GM21786 (cell line): Measurements from ENCODE around the gene ANKRD17.
"Not testable (repeated sequence)": the region's sequence is repeated elsewhere in the genome, so short reads cannot be mapped to it uniquely, and the experiment has no call there.

Experiments used
- ATAC-seq: cut with Tn5 transposase; IDR thresholded peaks from one replicate; pipeline ENCODE4 v1.9.1; 2021; ENCODE audit not compliant: unreplicated experiment

Gene ANKRD17

DNA sequence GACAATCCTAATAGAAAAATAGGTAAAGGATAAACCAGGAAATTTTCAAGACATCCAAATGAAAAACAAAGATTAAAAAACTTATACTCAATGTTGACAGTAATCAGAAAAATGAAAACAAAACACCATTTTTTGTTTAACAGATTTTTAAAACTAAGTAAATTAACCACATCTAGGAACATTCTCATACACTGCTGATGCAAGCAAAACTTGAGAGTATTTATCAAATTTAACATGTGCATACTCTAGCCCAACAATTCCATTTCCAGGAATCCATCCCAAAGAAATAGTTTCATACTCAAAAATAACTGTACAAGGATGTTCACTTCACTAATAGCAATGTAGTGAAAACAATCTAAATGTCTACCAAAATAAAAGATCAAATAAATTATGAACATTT lies 11.5 kb downstream of the ANKRD17 start:
- no peak for ATAC-seq

DNA sequence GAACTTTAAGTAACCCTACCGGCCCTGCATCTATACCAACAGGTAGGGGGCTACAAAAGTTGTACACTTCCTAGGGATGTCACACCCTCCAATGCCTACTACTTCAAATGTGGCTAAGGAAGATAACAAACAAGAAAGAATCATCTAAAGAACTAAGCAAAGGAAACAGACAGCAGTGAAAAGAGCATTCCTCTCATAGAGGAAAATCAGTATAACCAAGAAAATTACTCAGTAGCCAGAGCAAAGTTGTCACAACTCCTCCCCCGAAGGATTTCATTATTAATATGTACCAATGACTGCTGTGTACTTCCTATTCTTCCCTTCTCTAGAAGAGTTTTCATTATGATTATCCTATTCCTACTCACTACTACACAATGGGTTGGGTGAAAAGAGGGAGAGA lies 12.6 kb downstream of the ANKRD17 start:
- no peak for ATAC-seq

DNA sequence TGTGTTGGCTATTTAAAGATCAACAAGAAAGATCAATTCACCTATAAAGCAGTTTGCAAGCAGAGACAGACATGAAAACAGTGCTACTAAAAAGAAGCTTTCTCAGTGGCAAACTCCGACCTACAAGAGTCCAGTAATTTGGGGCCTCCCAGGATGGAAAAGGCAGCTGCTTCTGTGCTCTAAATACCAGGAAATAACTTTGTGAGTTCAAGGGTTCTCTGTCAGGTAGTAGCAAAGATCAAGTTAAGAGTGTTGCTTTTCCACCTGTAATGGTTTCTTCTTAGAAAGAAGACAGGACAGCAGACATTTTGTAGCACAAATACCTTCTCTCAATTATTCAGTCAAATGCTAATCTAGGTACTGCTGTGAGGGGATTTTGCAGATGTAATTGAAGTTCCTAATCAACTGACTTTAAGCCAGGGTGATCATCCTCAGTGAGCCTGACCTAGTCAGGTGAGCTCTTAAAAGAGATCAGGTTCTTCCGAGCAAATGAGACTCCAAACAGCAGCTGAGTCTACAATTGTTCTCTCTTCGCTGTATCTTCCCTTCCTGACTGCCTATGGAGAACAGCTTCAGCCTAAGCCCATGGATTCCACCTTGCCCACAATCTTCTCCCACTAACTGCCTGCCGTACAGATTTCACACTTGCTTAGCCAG lies 13.5 kb downstream of the ANKRD17 start:
- no peak for ATAC-seq

DNA sequence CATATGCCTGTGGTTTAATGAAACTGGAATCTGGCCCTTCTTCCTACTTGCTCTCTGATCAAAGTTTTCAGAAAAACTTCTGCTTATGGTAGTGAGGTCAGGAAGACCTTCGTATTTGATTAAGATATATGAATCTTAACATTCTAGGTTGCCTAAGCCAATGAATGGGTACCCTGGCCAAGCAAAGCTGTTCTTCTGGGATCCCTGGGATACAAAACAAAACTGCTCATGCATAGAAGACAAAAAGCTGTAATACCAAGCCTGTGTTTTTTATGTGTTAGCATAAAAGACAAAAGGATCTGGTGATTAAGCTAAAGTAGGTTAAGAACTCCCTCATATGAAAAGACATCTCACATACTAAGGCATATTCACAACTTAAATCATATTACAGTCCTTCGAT lies 21.6 kb downstream of the ANKRD17 start:
- no peak for ATAC-seq

DNA sequence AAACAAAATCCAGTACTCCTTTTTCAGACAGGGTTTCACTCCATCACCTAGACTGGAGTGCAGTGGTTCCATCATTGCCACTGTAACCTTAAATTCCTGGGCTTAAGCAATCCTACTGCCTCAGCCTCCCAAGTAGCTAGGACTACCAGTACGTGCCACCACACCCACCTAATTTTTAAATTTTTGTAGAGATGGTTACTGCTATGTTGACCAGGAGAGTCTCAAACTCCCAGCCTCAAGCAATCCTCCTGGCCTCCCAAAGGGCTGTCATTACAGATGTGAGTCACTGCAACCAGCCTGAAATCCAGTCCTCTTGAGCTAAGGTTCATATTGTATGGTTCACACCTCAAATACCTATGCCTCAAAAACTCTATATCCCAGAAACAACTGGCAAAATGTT lies 22.4 kb downstream of the ANKRD17 start:
- no peak for ATAC-seq

DNA sequence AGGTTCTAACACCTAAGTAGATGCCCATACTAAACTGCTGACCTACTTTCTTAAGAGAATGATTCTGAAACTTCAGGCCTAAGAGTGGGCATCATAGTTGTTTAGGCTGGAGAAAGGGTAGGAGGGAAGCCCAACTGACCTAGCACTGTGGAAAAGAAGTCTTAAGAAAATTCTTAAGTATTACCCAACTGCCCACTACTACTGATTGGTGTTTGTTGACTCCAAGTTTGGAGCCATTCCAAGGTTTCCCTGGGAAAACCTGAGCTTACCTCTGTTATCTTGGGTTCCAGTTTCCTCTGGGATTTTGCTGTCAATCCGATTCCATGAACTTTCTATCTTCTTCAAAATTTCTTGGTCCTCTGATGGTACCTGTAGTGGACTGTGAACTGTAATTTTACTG lies 23.9 kb downstream of the ANKRD17 start:
- no peak for ATAC-seq

DNA sequence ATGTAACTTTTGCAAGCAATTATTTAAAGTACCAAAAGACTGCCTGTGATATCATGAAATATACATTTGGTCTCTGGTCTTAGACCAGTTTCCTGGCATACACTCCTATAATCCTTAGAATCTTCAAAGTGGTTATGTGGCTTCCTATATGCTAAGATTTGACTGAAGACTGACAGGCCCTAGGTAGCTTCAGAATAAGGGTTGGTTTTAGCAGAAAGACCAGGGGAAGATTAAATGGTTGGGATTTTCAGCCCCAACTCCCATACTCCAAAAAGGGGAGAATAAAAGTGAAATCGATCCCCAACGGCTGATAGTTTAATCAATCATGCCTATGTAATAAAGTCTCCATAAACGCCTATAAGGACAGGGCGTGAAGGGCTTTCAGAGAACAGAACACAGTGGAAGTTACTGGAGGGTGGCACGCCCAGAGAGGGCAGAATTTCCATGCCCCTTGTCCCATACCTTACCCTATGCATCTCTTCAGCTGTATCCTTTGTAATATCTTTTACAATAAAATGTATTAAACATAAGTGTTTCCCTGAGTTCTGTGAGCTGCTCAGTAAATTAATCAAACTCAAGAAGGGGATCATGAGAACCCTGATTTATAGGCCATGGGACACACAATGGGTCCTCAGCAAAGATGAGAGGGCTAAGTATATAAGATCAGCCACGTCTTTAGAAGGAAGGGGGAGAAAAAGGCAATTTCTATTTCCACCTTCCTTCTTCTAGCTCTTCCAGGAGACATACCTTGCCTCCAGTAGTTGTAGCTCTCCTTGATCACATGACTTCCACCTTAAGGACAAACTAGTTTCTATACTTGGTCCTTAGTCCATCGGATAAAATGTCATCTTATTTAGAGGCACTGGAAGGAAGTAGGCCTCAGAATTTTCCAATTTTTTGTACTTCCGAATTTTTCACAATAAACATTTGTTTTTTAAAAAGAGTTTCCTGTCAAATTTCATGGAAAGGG lies 26.8 kb downstream of the ANKRD17 start:
- ATAC-seq, result no peak

DNA sequence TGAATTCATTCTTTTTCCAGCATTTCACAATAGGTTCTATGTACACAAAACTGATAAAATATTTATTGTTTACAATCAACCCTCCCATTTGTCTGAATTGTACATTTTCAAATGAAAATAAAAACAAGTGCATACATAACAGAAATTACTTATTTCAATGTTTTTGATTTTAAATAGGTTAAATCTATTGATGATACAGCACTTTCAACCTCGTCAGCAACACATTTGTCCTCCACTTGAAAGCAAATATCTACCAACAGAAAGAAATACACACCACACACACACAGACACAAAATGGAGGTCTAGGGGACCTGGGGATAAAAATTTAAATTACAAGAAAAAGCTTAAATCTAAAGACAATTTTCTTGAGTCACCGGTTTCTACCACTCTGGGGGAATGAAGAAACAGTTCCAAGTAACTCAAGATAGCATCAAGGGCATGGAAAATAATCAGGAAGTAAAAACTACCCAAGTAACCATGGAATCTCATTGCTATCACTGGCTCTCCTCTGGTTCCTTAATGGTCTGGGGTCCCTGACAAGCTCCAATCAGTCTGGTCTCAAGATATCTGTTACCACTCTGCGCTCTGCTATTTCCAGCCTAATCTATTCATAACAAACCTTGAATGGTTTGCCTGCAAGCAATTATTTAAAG lies 27.6 kb downstream of the ANKRD17 start:
- no peak for ATAC-seq

DNA sequence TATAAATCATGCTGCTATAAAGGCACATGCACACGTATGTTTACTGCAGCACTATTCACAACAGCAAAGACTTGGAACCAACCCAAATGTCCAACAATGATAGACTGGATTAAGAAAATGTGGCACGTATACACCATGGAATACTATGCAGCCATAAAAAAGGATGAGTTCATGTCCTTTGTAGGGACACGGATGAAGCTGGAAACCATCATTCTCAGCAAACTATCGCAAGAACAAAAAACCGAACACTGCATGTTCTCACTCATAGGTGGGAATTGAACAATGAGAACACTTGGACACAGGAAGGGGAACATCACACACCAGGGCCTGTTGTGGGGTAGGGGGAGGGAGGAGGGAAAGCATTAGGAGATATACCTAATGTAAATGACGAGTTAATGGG lies 29.8 kb downstream of the ANKRD17 start:
- ATAC-seq, result not testable (repeated sequence)

DNA sequence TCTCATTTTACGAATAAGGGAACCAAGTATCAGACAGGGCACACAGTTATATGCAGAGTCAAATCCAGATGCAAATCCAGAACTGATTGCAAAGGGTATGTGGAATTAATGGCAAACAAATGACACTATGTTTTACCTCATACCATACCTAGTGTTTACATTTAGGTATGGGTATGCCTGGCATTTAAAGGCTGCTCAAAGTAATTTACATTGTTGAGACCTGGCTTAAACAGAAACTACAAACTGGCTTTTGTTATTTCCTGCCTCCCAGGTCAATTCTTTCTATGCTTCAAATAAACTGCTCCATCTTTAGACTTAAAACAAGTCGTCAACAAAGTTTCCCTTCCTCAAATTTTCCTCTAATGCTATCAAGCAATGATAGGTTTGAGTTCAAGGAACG lies 33.7 kb downstream of the ANKRD17 start:
- no peak for ATAC-seq

DNA sequence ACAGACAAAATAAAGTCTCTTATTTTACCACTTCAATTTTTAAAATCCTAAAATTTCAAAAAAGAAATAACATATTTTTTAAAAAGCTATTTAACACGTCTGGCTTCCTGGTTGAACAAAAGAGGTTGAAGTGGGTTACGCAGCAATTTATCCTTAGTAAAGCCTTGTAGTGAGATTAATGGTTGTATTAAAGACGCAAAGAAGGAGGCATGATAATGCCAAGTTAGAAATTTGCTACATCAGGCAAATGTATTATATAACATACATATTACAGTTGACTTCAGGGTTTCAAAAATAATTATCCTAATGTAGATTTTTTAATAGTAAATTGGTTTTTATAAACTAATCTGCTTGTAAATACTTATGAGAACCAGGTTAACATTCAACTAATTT lies 35.3 kb downstream of the ANKRD17 start:
- ATAC-seq, result no peak

DNA sequence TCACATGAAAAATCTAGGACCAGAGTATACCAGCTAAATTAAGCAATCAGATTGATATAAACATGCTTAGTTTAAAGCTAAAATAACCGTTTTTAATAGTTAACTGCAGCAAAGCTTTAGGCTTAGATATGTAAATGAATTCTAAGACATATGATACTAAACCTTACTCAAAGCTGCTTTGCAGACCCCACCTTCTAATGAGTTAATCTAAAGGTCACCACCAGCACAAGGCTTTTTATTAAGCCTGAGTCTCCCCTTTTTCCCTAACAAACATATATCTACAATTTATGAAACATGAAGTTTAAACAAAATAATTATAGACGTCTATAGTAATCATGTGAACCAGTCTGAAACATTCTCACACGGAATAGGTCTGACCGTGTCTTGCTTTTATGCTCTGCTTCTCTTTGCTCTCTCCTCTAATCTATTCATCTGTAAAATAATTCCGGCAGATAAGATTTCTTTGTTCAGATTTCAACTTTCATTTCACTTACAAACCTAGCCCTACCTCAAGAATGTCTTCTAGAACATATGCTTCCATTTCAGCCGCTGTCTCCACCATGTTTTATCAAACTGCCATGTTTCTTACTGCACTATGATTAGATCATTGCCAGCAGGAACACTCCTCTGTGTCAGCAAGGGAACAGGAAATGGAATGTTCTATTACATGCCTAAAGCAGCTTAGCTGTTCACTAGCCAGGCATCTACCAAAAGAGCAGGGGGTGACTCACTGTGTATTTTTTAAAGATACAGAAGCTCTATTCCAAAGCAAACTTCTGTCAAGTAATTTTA lies 35.9 kb downstream of the ANKRD17 start:
- peak; percentile 98 for ATAC-seq

DNA sequence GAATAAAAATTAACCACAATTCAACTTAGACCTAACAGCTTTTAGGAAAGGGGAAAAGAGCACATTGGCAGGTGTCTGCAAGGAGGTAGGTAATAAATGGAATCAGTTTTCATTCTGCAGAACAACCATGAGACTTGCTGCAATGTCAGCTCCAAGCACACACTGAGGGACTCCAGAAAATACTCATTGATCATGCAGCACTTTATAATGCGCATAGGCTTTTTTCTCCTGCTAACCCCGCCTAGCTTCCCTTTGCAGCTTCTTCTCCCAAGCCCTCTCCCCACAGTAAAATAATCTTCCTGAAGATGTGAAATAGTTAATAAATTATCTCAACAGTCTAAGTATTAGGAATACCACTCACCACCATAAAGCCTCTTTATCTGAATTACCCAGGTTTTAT lies 36.9 kb downstream of the ANKRD17 start:
- ATAC-seq, result no peak

DNA sequence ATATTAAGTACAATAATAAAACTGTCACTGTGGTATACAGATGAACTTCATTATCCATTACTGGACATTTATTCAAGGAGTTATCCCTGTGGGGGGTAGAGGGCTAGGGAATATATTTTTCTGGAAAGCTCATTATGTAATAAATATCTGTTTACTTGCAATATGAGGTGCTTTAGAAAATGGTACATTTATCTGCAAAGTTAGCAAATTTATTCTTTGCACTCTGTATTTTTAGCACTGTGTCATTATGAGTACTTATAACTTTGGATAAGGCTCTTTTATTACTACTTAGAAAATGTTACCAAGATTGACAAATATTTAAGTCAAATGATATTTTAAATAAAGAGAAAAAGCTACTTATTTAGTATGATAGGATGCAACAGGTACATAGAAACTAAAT lies 37.8 kb downstream of the ANKRD17 start:
- no peak for ATAC-seq

DNA sequence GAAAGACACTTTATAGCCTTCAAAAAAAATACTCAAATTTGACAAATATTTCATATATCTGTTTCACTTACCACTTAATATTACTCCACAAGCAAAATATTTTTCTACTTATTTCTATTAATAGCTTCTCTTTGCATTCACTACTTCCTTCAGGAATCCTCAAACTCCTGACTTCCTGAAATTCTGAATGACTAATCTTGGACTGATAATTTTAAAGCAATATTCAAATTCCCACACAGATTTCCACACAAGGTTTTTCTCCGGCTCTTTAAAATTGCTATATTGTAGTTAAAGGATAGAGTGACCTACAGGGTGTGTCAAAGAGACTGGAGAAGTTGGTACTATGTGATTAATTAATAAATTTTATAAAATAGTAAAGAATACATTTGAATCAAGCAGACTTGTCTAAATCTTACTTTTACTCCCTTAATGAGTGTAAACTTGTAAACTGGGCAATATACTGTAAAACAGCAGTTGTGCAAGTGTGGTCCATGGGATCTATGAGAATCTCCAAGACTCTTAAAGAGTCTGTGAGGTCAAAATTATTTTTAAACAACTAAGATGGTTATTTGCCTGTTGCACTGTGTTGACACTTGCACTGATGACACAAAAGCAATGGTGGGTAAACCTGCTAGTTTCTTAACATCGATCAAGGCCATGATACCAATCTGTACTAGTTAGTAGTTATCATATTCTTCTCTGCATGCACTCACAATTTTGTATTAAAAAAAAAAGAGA lies 44.5 kb downstream of the ANKRD17 start:
- no peak for ATAC-seq

DNA sequence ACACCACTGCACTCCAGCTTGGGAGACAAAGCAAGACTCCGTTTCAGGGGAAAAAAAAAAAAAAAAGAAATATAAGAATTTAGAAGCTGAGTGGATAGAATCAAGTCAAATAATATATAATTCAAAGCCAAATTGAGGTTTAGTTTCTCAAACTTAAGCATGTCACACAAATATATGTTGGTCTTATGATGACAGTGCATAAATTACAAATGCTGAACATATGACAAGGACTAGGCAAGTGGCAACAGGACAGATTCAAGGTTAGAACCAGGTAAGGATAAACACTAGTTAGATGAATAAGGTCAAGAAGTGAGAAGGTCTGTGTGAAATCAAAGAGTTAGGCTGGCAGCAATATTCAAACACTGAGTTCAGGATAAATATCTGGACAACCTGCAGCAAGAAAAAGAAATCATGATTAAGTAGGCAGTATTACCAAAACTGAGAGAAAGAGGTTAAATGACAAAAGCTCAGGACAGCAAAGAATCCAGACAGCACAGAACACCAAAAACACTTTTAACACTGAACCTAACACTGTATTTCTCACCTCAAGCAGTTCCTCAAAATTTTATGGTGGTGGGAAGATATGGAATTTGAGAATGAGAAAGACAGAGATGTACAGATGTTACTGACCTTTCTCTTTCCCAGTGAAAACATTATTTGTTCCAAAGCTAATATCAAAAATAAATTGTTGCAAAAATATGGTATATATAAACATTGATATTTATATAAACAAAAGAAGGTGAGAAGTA lies 45.4 kb downstream of the ANKRD17 start:
- no peak for ATAC-seq

DNA sequence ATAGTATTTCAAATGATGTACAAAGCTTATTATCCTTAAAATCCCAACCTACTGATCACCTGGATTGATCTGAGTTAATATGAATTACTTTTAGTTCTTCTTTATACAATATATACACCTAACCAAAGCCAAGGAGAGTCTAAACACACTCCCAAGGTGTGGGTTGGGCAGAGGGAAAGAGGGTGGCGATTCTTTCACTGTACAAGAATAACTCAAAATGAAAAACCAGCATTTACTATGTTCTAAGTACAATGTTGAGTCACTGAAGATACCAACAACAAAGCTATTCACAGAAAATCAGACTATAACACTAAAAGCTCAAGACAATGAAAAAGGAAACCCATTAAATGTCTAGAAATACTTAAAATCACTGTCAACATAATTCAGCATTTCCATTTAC lies 46.6 kb downstream of the ANKRD17 start:
- ATAC-seq, result no peak

DNA sequence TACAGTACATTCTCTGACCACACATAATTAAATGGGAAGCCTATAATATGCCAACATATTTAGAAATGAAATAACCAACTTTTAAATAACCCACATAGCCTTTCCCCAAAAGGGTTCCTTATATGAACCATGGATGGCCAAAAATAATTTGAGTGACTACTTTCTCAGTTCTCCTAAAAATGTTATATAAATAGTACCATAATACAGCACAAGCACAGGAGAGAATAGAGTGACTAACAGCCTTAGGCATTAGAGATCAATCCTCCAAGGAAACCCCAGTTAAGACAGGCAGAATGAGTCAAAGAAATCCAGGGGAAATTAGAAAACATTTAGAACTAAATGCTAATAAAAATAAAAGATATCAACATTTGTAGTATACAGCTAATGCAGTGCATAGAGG lies 50.2 kb downstream of the ANKRD17 start:
- ATAC-seq, result no peak

DNA sequence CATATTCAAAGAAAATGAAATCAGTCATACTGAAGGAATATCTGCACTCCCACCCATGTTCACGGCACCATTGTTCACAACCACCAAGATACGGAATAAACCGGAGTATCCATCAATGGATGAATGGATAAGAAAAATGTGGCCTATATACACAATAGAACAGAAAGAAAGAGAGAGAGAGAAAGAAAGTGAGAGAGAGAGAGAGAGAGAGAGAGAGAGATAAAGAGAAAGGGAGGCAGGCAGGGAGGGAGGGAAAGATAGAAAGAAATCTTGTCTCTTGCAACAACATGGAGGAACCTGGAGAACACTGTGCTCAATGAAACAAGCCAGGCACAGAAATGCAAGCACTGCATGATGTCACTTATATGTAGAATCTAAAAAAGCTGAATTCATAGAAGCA lies 52.4 kb downstream of the ANKRD17 start:
- ATAC-seq, result no peak

DNA sequence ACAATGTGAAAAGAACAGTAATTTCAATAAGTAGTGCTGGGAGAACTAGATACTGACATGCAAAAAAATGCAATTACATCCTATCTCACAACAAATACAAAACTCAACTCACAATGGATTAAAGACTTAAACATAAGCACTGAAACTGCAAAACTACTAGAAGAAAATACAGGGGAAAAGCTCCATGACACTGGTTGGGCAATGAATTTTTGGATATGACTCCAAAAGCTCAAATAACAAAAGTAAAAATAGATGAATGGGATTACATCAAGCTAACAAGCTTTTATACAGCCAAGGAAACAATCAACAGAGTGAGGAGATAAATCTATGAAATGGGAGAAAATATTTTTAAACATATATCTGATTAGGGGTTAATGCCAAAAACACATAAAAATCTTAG lies 53.1 kb downstream of the ANKRD17 start:
- no peak for ATAC-seq
